Nephron (organoid): Measurements from ENCODE around the gene CRMP1.

Source experiments
- H3K27ac Mint-ChIP-seq, 3 experiments: 2 replicates each; pipeline ENCODE4 v1.8.0; 2020; ENCODE audit warnings: mixed read lengths in 3 of 3, mild to moderate bottlenecking in 2 of 3, moderate library complexity in 1 of 3
- H3K27me3 Mint-ChIP-seq: 2 replicates; pipeline ENCODE4 v1.8.0; 2021; ENCODE audit warnings: low read depth, mild to moderate bottlenecking, moderate library complexity, mixed read lengths
- H3K36me3 Mint-ChIP-seq: 2 replicates; pipeline ENCODE4 v1.8.0; 2020; ENCODE audit warnings: low read depth, mixed read lengths
- H3K4me1 Mint-ChIP-seq: 2 replicates; pipeline ENCODE4 v1.8.0; 2020; ENCODE audit warnings: mixed read lengths
- H3K4me3 Mint-ChIP-seq, 3 experiments: 2 replicates each; pipeline ENCODE4 v1.8.0; 2020; ENCODE audit warnings: mild to moderate bottlenecking in 3 of 3, mixed read lengths in 3 of 3, moderate library complexity in 2 of 3
- H3K9me3 Mint-ChIP-seq: 2 replicates; pipeline ENCODE4 v1.8.0; 2020; ENCODE audit warnings: mixed read lengths
- TF ChIP-seq, protein P1 (sequence below), 3 experiments: fragments of 200-600 bp; sonication (generic); IDR thresholded peaks; one replicate each; pipeline ENCODE4 v1.5.0; 2021; ENCODE audit warnings: antibody characterized with exemption in 3 of 3; ENCODE audit not compliant: unreplicated experiment in 3 of 3

CRMP1 gene

DNA sequence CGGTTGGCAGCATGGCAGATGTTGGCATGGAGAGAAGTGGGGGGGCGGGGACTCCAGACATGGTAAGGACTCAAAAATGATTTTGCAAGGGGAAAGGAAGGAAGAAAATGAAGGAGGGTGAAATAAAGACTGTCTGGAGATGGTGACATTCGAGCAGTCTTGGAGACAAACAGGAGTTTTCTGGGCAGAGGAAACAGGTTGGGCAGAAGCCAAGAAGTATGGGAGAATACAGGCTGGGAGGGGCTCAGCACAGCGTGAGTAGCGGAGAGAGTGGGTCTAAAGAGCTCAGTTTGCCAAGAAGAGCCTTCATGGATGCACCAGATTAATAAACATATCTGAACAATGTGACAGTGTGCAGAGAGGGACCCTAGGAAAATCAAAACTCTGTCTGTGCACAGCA lies 13.3 kb upstream of the CRMP1 start:
- no peak overlapping the region for H3K4me3 Mint-ChIP-seq
- peaks cover 67% of the 10 kb centered on the region for H3K27me3 Mint-ChIP-seq
- no peak overlapping the region for H3K27ac Mint-ChIP-seq
- TF ChIP-seq, protein P1, sequence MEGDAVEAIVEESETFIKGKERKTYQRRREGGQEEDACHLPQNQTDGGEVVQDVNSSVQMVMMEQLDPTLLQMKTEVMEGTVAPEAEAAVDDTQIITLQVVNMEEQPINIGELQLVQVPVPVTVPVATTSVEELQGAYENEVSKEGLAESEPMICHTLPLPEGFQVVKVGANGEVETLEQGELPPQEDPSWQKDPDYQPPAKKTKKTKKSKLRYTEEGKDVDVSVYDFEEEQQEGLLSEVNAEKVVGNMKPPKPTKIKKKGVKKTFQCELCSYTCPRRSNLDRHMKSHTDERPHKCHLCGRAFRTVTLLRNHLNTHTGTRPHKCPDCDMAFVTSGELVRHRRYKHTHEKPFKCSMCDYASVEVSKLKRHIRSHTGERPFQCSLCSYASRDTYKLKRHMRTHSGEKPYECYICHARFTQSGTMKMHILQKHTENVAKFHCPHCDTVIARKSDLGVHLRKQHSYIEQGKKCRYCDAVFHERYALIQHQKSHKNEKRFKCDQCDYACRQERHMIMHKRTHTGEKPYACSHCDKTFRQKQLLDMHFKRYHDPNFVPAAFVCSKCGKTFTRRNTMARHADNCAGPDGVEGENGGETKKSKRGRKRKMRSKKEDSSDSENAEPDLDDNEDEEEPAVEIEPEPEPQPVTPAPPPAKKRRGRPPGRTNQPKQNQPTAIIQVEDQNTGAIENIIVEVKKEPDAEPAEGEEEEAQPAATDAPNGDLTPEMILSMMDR (IDR thresholded peaks at IDR 0.05; ENCODE audit: unreplicated experiment in 3 of 3), result no peak
- H3K36me3 Mint-ChIP-seq, result no peaks in the 10 kb centered on the region
- peaks cover 20% of the 10 kb centered on the region for H3K9me3 Mint-ChIP-seq
- H3K4me1 Mint-ChIP-seq, result peaks cover 12% of the 10 kb centered on the region

DNA sequence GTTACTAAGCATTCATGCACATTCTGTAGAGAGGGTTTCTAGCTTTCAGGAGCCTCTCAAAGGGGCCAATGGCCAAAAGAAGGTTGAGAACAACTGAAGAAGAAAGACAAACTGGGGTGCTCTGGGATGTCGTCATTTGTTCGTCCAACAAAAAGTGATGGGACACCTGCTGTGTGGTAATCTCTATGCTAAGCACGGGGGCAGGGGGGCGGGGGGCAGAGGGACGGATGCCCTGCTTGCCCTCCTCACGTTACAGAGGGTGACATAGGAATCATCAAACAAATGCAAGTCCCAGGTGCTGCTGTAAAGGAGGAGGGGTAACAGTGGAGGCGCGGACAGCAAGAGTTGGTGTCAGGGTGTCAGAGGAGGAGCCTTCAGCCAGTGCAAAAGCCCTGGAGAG lies 12.8 kb upstream of the CRMP1 start:
- Mint-ChIP-seq H3K27ac (no peak overlapping the region), H3K36me3 (no peaks in the 10 kb centered on the region), H3K27me3 (peaks cover 69% of the 10 kb centered on the region), H3K9me3 (peaks cover 20% of the 10 kb centered on the region), H3K4me3 (no peak overlapping the region), H3K4me1 (peaks cover 15% of the 10 kb centered on the region)
- TF ChIP-seq, protein P1 (IDR thresholded peaks at IDR 0.05; ENCODE audit: unreplicated experiment in 3 of 3), result no peak

DNA sequence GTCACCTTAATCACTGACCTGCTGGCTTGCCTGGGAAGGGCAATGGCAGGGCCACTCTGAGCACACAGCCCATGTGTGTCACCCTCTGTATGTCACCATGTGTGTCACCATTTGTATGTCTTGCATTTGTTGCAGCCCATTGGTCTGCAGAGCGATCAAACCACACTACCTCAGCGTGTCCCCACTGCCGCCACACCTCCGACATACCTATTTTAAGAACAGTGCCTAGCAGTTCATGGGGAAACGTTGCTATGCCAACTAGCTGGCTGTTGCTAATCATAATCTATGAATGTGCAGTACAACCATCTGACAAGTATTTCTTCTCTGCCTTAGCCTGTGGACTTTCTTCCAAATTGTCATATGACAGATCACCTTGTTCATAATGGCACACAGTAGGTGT lies 8.0 kb upstream of the CRMP1 start:
- TF ChIP-seq, protein P1 (IDR thresholded peaks at IDR 0.05; ENCODE audit: unreplicated experiment in 3 of 3), result no peak
- H3K9me3 Mint-ChIP-seq, result peaks cover 9% of the 10 kb centered on the region
- H3K27ac Mint-ChIP-seq, result no peak overlapping the region
- H3K4me3 Mint-ChIP-seq, result no peak overlapping the region
- no peaks in the 10 kb centered on the region for H3K36me3 Mint-ChIP-seq
- H3K27me3 Mint-ChIP-seq, result peaks cover 89% of the 10 kb centered on the region
- H3K4me1 Mint-ChIP-seq, result peaks cover 27% of the 10 kb centered on the region

DNA sequence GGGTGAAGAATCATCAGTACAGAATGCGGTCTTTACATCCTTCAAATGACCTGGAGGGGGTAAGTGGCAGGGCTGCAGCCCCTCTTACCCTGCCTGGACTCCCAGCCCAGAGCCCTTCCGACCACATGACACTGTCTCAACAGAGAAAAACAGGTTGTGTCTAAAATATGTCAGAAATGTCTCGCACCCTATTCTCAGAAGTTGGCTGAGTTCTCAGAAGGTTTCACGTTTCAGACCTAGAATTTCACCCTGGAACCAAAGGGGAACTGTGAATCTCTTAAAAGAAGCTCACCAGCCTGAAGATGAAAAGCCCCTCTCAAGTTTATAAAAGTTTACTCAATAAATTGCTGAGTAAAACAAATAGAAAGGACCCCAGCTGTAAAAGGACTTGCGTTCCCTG lies 7.0 kb upstream of the CRMP1 start:
- Mint-ChIP-seq H3K4me1 (peaks cover 30% of the 10 kb centered on the region), H3K36me3 (no peaks in the 10 kb centered on the region), H3K27me3 (peaks cover 91% of the 10 kb centered on the region), H3K9me3 (peaks cover 9% of the 10 kb centered on the region), H3K27ac (no peak overlapping the region), H3K4me3 (no peak overlapping the region)
- TF ChIP-seq, protein P1 (IDR thresholded peaks at IDR 0.05; ENCODE audit: unreplicated experiment in 3 of 3), result no peak

DNA sequence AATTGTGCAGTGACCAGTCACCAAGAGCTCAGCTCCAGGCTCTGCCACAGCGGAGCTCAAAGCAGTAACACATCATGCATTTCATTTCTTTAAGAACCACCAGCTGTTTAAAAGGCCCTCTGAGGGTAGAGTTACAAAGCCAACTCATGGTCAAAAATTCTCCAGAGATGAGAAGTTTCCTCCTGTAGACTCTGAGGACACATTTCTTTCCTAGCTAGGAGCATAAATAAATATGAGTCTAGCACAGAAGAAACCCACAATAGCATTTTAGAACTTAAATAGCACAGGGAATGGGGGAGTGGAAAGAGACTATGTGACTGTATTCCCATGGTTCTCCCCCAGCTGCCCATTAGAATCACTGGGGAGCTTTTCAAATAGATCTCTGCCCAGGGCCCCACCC lies 6.5 kb upstream of the CRMP1 start:
- H3K27ac Mint-ChIP-seq, result no peak overlapping the region
- TF ChIP-seq, protein P1 (IDR thresholded peaks at IDR 0.05; ENCODE audit: unreplicated experiment in 3 of 3), result no peak
- no peak overlapping the region for H3K4me3 Mint-ChIP-seq
- no peaks in the 10 kb centered on the region for H3K36me3 Mint-ChIP-seq
- peaks cover 9% of the 10 kb centered on the region for H3K9me3 Mint-ChIP-seq
- H3K4me1 Mint-ChIP-seq, result peaks cover 34% of the 10 kb centered on the region
- H3K27me3 Mint-ChIP-seq, result peaks cover 91% of the 10 kb centered on the region

DNA sequence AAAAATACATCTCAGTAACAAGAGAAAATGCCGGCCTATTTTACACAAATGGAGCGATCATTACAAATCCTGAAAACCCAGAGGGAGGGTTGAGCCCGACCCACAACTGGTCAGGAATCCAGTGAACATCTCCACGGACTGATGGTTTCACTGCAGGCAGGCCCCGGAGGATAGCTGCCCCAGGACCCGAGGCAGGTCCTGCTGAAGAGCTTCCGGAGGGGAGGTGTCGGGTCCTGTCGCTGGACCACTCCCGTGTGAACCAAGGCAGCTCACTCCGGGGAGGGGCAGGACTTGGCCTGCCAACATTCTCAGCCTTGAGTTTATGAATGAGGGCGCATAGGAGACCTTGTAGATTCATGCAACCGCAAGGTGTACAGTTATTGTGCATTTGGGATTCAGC lies 4.8 kb upstream of the CRMP1 start:
- Mint-ChIP-seq H3K27ac (no peak overlapping the region), H3K4me1 (peaks cover 48% of the 10 kb centered on the region), H3K27me3 (peaks cover 90% of the 10 kb centered on the region), H3K9me3 (peaks cover 9% of the 10 kb centered on the region), H3K4me3 (no peak overlapping the region), H3K36me3 (no peaks in the 10 kb centered on the region)
- TF ChIP-seq, protein P1 (IDR thresholded peaks at IDR 0.05; ENCODE audit: unreplicated experiment in 3 of 3), result no peak
